GM18499 (cell line): ENCODE measurements around the gene SART1.
"Not testable (repeated sequence)": the region's sequence is repeated elsewhere in the genome, so short reads cannot be mapped to it uniquely, and the experiment has no call there.

ENCODE experiments used
- ATAC-seq: cut with Tn5 transposase; IDR thresholded peaks from one replicate; pipeline ENCODE4 v1.9.1; 2021; ENCODE audit warnings: moderate number of reproducible peaks; ENCODE audit not compliant: insufficient read depth, unreplicated experiment

Gene SART1

DNA sequence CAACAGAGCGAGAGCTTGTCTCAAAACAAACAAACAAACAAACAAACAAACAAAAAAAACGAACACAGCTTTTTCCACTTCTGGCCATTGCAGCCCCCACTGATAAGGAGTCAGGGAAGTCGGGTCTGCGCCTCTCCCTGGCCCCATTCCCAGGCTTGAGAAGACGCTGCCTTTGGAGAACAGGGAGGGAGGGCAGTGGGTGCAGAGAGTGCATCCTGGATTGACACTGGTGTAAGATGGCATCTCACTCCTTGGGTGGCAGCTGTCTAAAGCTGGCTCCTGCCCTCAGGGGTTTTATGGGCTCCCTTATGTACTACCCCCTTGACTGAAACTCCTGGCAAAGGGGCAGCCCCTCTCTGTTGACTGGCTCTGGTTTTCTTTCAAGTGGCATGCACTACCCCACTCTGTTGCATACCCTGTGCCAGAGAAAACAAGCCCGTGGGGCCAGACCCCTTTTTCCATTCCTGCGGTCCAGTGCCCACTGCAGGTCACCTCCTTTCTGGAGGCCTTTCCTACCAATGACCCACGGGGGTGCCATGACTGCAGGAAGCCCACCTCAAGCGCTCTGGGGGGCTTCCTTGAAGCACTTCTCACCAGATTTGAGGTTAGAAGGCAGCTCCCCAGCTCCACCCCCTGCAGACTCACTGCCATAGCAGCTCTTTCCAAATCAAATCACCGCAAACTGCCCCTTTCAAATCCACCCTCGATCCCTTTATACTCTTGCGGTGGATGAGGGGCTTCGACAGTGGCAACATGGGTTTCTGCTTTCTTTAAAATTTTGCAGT is 29.6 kb upstream of the SART1 start:
- no peak for ATAC-seq

DNA sequence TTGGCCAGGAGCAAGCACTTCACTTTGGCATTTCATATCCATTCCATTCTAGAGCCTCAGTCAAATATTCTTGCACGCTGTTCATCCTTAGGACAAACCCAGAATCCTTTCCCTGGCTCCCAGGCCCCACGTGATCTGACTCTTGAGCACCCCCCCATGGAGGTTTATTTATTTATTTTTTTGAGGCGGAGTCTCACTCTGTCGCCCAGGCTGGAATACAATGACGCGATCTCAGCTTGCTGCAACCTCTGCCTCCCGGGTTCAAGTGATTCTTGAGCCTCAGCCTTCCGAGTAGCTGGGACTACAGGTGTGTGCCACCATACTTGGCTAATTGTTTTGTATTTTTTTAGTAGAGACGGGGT is 29.0 kb upstream of the SART1 start:
- no peak for ATAC-seq

DNA sequence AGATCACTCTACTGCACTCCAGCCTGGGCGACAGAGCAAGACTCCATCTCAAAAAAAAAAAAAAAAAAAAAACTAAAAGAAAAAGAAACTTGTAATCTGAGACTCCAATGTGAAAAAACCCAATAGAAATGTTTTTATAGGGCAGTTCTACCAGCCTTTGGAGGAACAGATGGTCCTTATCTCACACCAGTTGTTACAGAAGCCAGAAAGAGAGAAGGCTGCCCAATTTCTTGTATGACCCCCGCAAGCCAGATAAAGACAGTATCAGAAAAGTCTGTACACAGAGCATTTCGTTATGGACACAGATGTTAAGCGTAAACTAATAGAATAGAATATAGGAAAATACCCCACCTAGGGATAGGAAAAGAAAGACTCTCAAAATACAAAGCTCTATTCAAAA is 27.5 kb upstream of the SART1 start:
- no peak for ATAC-seq

DNA sequence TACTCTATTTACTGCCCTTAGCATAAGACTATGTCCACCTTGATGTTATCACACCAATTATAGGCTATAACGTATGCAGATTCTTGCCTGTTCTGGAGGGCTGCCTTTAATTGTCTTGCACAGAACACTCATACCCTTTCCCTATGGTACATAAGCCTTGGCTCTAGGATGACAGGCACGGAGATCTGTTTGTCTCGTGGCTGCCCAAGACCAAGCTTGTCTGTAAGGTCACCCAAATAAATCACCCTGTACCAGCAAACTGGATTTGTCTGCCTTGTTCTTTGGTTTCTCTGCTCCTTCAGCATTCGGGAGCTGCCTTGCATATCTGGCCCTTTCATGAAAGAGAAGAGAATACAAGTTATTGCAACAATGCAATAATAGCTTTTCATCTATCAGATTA is 23.8 kb upstream of the SART1 start:
- no peak for ATAC-seq

DNA sequence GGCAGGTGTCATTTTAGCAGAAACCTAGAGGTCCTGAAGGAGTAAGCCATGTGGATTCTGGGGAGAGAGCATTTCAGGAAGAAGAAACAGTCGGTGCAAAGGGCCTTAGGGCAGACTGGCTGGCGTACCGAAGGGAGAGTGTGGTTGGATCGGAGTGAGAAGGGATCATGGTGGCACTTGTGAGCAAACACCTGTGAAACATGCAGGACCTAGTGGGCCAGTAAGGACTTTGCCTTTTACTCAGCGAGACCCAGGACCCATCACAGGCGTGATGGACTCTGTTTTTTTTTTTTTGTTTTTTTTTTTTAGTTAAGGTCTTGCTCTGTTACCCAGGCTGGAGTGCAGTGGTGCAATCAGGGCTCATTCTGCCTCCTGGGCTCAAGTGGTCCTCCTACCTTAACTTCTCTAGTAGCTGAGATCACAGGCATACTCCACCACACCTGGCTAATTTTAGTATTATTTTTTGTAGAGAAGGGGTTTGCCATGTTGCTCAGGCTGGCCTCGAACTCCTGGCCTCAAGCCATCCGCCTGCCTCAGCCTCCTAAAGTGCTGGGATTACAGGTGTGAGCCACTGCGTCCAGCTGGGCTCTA is 19.7 kb upstream of the SART1 start:
- ATAC-seq, result no peak

DNA sequence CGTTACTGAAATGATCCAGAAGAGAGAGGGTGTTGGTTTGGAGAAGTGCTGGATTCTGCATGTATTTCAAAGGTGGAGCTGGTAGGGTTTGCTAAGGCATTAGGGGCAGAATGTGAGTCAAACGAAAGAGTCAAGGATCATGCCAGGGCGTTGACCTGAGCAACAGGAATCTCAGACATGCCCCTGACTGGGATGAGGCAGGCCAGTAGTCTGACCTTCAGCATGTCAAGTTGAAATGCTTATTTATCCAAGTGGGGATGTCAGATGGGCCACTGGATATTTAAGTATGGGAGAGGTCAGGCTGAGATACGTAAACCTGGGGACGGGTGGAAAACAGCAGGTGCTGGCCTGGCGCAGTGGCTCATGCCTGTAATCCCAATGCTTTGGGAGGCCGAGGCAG is 19.0 kb upstream of the SART1 start:
- ATAC-seq, result no peak

- ATAC-seq, result no peak
These were observed 17.3 kb upstream of the SART1 start for GRCh38 chr11:65944191-65944590.

GRCh38 chr11:65944767-65945166 is 16.8 kb upstream of the SART1 start:
- ATAC-seq, result no peak

GRCh38 chr11:65945430-65945911 is 16.1 kb upstream of the SART1 start, which contains the start of gene TSGA10IP:
Gene TSGA10IP, plus strand, starts transcription at chr11:65945480. Its CDS starts 196 bp downstream, at chr11:65945676.
- ATAC-seq, result no peak

GRCh38 chr11:65945941-65946558 is 15.5 kb upstream of the SART1 start:
- no peak for ATAC-seq

DNA sequence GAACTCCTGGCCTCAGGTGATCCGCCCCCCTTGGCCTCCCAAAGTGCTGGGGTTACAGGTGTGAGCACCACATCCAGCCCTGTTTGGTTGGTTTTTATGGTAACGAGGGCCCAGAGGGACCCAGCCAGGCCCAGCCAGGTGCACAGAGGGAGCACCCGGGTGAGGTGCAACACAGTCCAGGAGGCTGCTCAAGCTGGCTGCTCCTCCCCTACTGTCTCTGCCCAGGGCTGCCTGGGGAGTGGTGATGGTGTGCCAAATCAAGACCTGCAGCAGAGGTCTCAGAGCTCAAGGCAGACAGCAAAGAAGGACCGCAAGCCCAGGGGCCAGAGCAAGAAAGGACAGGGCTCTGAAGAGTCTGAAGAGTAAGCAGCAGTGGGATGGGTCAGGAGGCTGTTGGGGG is 14.9 kb upstream of the SART1 start:
- ATAC-seq, result no peak

DNA sequence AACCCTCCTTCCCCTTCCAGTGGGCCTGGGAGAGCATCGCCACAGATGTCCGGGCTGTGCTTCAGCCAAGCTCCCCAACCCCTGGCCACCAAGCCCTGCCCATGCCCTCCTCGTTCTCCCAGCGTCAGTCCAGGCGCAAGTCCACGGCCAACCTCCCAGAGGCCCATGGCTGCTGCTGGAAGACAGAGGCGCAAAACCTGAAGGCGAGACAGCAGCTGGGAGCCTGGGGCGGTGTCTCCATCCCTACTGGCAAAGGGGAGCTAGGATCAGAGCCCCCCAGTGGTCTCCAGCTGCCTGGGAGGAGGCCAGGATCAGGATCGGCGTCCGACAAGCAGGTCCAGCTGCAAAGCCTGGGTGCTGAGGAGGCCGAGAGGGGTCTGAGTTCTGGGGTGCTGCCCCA is 14.4 kb upstream of the SART1 start:
- ATAC-seq, result no peak

GRCh38 chr11:65947603-65948125 is 13.9 kb upstream of the SART1 start:
- ATAC-seq, result no peak

GRCh38 chr11:65950711-65951110 is 10.8 kb upstream of the SART1 start:
- ATAC-seq, result not testable (repeated sequence)

DNA sequence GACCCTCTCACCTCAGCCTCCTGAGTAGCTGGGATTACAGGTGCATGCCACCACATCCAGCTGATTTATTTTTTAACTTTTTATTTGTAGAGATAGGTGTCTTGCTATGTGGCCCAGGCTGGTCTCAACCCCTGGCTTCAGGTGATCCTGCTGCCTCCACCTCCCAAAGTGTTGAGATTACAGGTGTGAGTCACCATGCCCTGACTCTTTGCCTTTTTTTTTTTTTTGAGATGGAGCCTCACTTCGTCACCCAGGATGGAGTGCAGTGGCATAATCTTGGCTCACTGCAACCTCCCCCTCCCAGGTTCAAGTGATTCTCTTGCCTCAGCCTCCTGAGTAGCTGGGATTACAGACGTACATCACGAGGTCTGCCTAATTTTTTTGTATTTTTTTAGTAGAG is 9.9 kb upstream of the SART1 start:
- ATAC-seq, result not testable (repeated sequence)

- ATAC-seq, result no peak
These were observed 9.4 kb upstream of the SART1 start for GRCh38 chr11:65952052-65952521.

- no peak for ATAC-seq
These were observed 8.1 kb upstream of the SART1 start for GRCh38 chr11:65953471-65953870.

- ATAC-seq, result no peak
These were observed 6.8 kb upstream of the SART1 start for GRCh38 chr11:65954771-65955170.

DNA sequence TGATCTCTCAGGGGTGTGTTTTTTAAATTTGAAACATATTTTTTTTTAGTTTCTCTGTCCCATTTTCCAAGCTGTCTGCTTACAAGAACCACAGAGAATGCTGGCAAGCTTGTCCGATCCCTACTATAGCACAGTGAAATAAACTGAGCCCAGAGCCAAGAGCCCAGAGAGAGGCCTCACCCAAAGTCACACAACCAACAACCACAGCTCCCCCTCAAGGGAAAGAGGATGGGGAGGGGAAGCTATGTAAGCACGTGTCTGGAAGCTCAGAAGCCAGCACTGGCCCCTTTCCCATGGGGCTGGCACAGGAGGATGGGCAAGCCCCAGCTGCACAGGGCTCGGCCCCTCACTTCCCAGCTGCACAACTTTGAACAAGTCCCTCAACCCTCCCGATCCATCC is 3.2 kb upstream of the SART1 start:
- no peak for ATAC-seq

DNA sequence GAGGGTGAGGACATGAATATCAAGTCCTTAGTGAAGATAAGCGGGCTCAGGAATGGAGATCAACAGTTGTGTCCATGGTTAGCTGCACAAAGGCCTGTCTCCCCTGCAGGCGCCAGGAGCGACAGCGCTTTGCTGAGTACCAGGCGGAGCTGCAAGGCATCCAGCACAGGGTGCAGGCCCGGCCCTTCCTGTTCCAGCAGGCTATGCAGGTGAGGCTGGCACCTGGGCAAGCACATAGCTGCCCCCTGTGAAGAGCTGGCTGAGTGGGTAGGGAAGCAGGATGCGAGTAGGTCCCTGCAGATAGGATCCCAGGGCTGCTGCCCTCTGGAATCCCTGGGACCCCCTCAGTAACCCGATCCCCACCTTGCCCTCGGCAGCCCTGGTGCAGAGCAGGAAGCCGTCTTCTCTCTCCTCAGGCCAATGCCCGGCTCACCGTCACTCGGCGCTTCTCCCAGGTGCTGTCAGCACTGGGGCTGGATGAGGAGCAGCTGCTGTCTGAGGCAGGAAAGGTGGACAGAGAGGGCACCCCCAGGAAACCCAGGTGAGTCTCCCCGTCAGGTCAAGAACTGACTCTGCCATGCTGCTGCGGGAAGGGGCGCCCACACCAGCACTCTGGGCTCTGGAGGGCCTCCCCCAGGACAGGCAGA is 2.6 kb upstream of the SART1 start:
- ATAC-seq, result no peak

DNA sequence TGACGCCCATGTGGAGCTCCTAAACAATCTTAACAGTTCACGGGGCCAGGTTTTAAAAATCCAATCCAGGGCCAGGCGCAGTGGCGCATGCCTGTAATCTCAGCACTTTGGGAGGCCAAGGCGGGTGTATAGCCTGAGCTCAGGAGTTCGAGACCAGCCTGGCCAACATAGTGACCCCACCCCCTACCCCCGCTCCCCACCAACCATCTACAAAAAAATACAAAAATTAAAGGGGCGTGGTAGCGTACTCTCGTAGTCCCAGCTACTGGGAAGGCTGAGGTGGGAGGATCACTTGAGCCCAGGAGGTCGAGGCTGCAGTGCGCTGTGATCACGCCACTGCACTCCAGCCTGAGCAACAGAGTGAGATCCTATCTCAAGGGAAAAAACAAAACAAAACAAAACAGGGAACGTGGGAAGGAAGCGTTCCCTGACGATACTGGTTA is 689 bp upstream of the SART1 start:
- no peak for ATAC-seq
